Body of pancreas (tissue), 4 donors: ENCODE data around the gene SORT1.

ENCODE experiments used
- CTCF ChIP-seq, 7 experiments: fragments of 450-650 bp in 4 of 7; fragments of 200-600 bp in 3 of 7; sonication (generic) in 3 of 7; IDR thresholded peaks; one replicate each; pipeline ENCODE4 v1.5.1; 2016 to 2019; ENCODE audit warnings: antibody characterized with exemption in 7 of 7
- POLR2A ChIP-seq, 3 donors: fragments of 450-650 bp; IDR thresholded peaks; one replicate each; pipeline ENCODE4 v1.6.1; 2016; ENCODE audit warnings: antibody characterized with exemption in 3 of 3, mild to moderate bottlenecking in 2 of 3

- TF ChIP-seq CTCF (IDR thresholded peaks at IDR 0.05): no peak
- no peak for TF ChIP-seq POLR2A (IDR thresholded peaks at IDR 0.05)
Measured at GRCh38 chr1:109423498-109423897, 25.8 kb upstream of the SORT1 start.
